Right lobe of liver (tissue), 6 donors: ENCODE measurements around the gene PGGT1B. TPM values are rescaled to one million over a fixed set of nuclear protein-coding genes. Genes with fewer than 3 reads are reported as not detected.
A peak's percentile ranks its signal among the peaks of the same experiment; 100 is the strongest.
"Not testable (repeated sequence)": the region's sequence is repeated elsewhere in the genome, so short reads cannot be mapped to it uniquely, and the experiment has no call there.

ENCODE experiments used
- ATAC-seq, 4 donors: fragments of 200-7000 bp; cut with Tn5 transposase; one replicate each; pipeline ENCODE4 v1.9.1; 2020; ENCODE audit warnings: mild to moderate bottlenecking in 4 of 4, moderate library complexity in 4 of 4
- DNase-seq, 3 donors: peaks; one replicate each; pipeline ENCODE4 v3.0.0-alpha.2; 2020
- H3K27ac ChIP-seq, 3 donors: fragments of 200-600 bp; one replicate each; pipeline ENCODE4 v1.8.0; 2022
- H3K27me3 ChIP-seq, 2 donors: fragments of 200-600 bp; one replicate each; pipeline ENCODE4 v1.8.0; 2022
- H3K36me3 ChIP-seq, 4 donors: fragments of 200-600 bp; sonication (generic) in 1 of 4; one replicate each; pipeline versions ENCODE4 v1.5.1 to v1.8.0; 2017 to 2022; ENCODE audit warnings: control low read depth in 1 of 4
- H3K4me1 ChIP-seq, 4 donors: fragments of 200-600 bp; sonication (generic) in 1 of 4; one replicate each; pipeline versions ENCODE4 v1.5.1 to v1.8.0; 2017 to 2022; ENCODE audit warnings: control low read depth in 1 of 4
- H3K4me3 ChIP-seq, 3 donors: fragments of 200-600 bp; one replicate each; pipeline ENCODE4 v1.8.0; 2022
- H3K9me3 ChIP-seq, 4 donors: fragments of 200-600 bp; sonication (generic) in 1 of 4; one replicate each; pipeline versions ENCODE4 v1.5.1 to v1.8.0; 2017 to 2022; ENCODE audit warnings: control low read depth in 1 of 4
- CTCF ChIP-seq, 4 donors: fragments of 200-600 bp in 3 of 4; fragments of 450-650 bp in 1 of 4; IDR thresholded peaks; one replicate each; pipeline versions ENCODE4 v1.5.1 to v1.8.0; 2016 to 2022; ENCODE audit warnings: antibody characterized with exemption in 4 of 4, mild to moderate bottlenecking in 2 of 4
- POLR2A ChIP-seq: fragments of 450-650 bp; IDR thresholded peaks from one replicate; pipeline ENCODE4 v1.6.1; 2017; ENCODE audit warnings: antibody characterized with exemption, mild to moderate bottlenecking
- WGBS: methylation state at CpG from one replicate; pipeline ENCODE4 v1.1.6; 2018; ENCODE audit warnings: low coverage, low lambda C conversion rate; ENCODE audit not compliant: insufficient coverage; ENCODE audit errors: missing lambda C conversion rate; 5-methylcytosine and 5-hydroxymethylcytosine counted together
- intact Hi-C, 2 donors: fragments of 100-400 bp; cut with DNase I; formaldehyde crosslinking; loops; one replicate each; pipeline versions ENCODE4 v1.11.2 to v1.14.1; 2022
- total RNA-seq, 6 experiments: library from RNA; depleted of rRNA in 2 of 6; stranded (reverse); fragments of >200 nt in 2 of 6; fragmentation: NEBNext Ultra II Directional in 3 of 6; extraction: Animal tissue kit (Norgen Biotek cat#: 25700) in 3 of 6; gene quantifications; one replicate each; pipeline versions ENCODE4 v1.1.0 to v1.2.4, GENCODE V29; 2016 to 2023
- donor health status: DM: no; HTN: yes; CAD: no.
- donor health status: DM: no; HTN: no; CAD: no.
- donor health status: DM: no; HTN: no; CAD: no.
- donor health status: DM: no; HTN: yes; CAD: no.
- donor health status: DM: no; HTN: yes; CAD: no.

Gene PGGT1B
- total RNA-seq, 6 experiments from 2014 or later: 7.1 to 29.3 (median 21.1) TPM

- Histone ChIP-seq H3K27ac (no peak overlapping the region), H3K27me3 (no peaks in the 10 kb centered on the region), H3K4me3 (no peak overlapping the region), H3K4me1 (peaks cover 0 to 18% (median 4%) of the 10 kb centered on the region in 4 donors), H3K36me3 (no peaks in the 10 kb centered on the region), H3K9me3 (no peaks in the 10 kb centered on the region)
- ATAC-seq (no peak), DNase-seq (no peak)
- 82% methylated on average over 2 of the region's 13 CpGs for WGBS
- TF ChIP-seq CTCF (IDR thresholded peaks at IDR 0.05): no peak
- TF ChIP-seq POLR2A: no peak
- intact Hi-C loops: no loop called here
These were observed 2.1 kb upstream of the PGGT1B start for GRCh38 chr5:115264786-115265185.

GRCh38 chr5:115263078-115263380 lies 352 bp upstream of the PGGT1B start:
- H3K4me1 ChIP-seq: peaks cover 0 to 18% (median 4%) of the 10 kb centered on the region in 4 donors
- DNase-seq (no peak), ATAC-seq (no peak)
- H3K27me3 ChIP-seq: no peaks in the 10 kb centered on the region
- H3K9me3 ChIP-seq: no peaks in the 10 kb centered on the region
- peak overlapping the region; percentile 79 to 95 (median 84) for H3K4me3 ChIP-seq
- TF ChIP-seq CTCF (IDR thresholded peaks at IDR 0.05) (no peak), POLR2A (no peak)
- WGBS: 31% methylated on average over 7 of the region's 7 CpGs
- intact Hi-C loops: no loop called here
- H3K36me3 ChIP-seq: no peaks in the 10 kb centered on the region
- peak overlapping the region; percentile 58 to 81 (median 78) for H3K27ac ChIP-seq

GRCh38 chr5:115262011-115262320 lies 711 bp downstream of the PGGT1B start:
- peak; percentile 12 to 36 (median 26) for ATAC-seq
- 2% methylated on average over 8 of the region's 8 CpGs for WGBS

DNA sequence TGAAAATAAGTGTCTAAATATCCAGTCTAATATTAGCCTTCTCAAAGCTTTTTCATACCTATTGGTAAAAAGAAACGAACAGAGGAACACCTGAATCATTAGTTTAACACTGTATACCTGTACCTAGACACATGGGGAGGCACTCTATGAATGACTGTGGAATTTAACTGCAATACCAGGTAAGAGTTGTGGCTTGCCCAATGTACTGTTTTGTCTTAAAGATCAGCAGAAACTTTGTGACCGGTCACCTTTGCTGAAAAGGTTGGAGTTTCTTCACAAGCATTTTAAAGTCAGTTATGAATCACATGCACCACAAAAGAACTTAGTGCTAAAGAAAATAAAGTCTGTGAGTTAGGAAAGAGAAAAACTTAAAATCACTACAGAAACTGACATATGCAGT lies 2.4 kb downstream of the PGGT1B start:
- ATAC-seq: no peak
- H3K9me3 ChIP-seq: no peaks in the 10 kb centered on the region
- intact Hi-C loops: no loop called here
- H3K27me3 ChIP-seq: no peaks in the 10 kb centered on the region
- WGBS: 83% methylated on average over 2 of the region's 2 CpGs
- H3K36me3 ChIP-seq: no peaks in the 10 kb centered on the region
- no peak for DNase-seq
- TF ChIP-seq POLR2A (no peak), CTCF (IDR thresholded peaks at IDR 0.05) (no peak)
- no peak overlapping the region for H3K27ac ChIP-seq
- peaks cover 0 to 29% (median 6%) of the 10 kb centered on the region in 4 donors for H3K4me1 ChIP-seq
- H3K4me3 ChIP-seq: no peak overlapping the region

More at GRCh38 chr5:115262011-115262320, 711 bp downstream of the PGGT1B start:
- Histone ChIP-seq H3K36me3 (no peaks in the 10 kb centered on the region), H3K4me1 (peaks cover 0 to 18% (median 4%) of the 10 kb centered on the region in 4 donors), H3K27ac (peak overlapping the region in 2 of 3 donors; percentile 78 to 81), H3K9me3 (no peaks in the 10 kb centered on the region), H3K4me3 (peak overlapping the region; percentile 79 to 95 (median 84)), H3K27me3 (no peaks in the 10 kb centered on the region)
- TF ChIP-seq CTCF (IDR thresholded peaks at IDR 0.05) (no peak), POLR2A (no peak)
- DNase-seq: no peak
- intact Hi-C loops: no loop called here

DNA sequence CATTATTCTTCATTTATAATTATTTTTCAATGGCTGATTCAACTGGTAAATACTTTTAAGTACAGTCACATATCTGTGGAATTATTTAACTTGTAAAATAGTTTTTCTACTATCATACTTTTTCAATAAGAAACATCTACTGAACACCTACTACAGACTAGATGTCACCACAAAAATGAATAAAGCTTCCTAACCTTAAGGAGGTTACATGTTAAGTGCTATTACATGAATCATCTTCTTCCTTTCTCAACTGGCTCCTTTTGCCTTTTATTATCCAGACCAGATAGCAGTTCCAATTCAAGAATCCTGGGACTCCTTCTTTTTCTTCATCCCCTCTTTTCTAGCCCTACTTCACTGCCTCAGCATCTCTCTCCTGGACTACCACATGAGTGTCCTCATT lies 4.7 kb downstream of the PGGT1B start:
- Histone ChIP-seq H3K27ac (no peak overlapping the region), H3K4me1 (peaks cover 0 to 30% (median 6%) of the 10 kb centered on the region in 4 donors), H3K9me3 (no peaks in the 10 kb centered on the region), H3K27me3 (no peaks in the 10 kb centered on the region), H3K4me3 (no peak overlapping the region), H3K36me3 (no peaks in the 10 kb centered on the region)
- ATAC-seq (no peak), DNase-seq (no peak)
- TF ChIP-seq POLR2A (no peak), CTCF (IDR thresholded peaks at IDR 0.05) (no peak)
- intact Hi-C loops: no loop called here

DNA sequence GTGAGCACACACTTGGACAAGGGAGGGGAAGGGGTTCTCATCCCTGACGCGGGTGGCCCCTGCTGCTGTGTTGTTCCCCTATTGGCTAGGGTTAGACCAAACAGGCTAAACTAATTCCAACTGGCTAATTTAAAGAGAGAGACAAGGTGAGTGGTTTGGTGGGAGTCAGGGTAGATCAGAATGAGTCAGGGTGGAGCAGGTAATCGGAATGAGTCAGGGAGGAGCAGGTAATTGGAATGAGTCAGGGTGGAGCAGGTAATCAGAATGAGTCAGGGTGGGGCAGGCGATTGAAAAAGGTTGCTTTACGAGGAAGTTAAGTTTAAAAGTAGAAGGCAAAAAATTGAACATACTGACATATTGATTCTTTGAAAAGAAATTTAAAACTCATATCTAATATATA lies 13.3 kb downstream of the PGGT1B start:
- H3K27ac ChIP-seq, H3K9me3 ChIP-seq, H3K4me1 ChIP-seq, H3K27me3 ChIP-seq, H3K4me3 ChIP-seq, ATAC-seq, H3K36me3 ChIP-seq, DNase-seq: not testable (repeated sequence)
- WGBS: 75% methylated on average over 5 of the region's 5 CpGs
- intact Hi-C loops: loop anchor here in 1 of 2 donors (5.0 kb wide), 1 partner anchor 152 kb away; no protein-coding TSS in a partner anchor
